ENCODE data around the gene PREX1. TPM values are rescaled to one million over a fixed set of nuclear protein-coding genes. Genes with fewer than 3 reads are reported as not detected.
A peak's percentile ranks its signal among the peaks of the same experiment; 100 is the strongest.

PREX1 gene
- total and polyA plus RNA-seq, 2 donors (not counting 1 experiment from before 2014, with no cell fraction given) = 1.0 to 3.1 TPM

DNA sequence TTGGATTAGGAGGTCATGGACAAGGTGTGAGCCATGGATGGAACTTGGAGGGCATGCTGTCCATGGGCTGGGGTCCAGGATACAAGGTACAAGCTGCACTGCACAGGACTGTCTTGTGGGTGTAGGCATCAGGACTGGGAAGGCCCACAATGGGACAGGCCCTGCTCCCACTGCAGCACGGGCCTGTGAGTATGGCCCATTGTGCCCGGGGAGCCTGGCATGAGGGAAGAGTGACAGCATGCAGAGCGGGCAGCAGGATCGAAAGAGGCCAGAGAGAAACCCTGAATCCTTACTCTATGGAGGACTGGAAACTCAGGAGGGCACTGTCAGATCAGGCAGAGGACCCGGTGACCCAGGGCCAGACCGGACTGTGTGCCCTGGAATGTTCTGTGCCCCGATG is 211.3 kb downstream of the PREX1 start:
- no peak for DNase-seq (ENCODE audit: low read depth in 2 of 2)
- no peaks in the 10 kb centered on the region for H3K27me3 ChIP-seq (ENCODE audit: control insufficient read depth, insufficient read depth, low read length)

DNA sequence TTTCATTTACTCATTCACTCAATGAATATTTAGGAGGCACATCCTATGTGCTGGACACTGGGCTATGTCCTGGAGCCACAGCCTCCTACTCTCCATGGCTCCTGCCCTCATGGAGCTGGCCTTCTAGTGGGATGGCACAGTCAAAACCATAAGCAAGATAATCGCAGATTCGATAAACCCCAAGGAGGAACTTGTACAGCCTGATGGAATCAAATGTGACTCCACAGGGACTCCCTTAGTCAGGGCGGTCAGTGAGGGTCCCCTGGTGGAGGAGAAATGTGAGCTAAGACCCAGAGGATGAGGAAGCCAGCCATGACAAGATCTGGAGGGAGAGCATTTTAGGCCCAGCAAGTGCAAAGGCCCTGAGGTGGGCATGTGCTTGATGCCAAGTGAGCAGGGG is 211.9 kb downstream of the PREX1 start:
- H3K4me3 ChIP-seq (replicated peaks in 1 of 4; ENCODE audit: control extremely low read depth in 1 of 4, insufficient read depth in 1 of 4, low read depth in 3 of 4, low read length in 4 of 4) = no peak overlapping the region
- H3K9ac ChIP-seq (ENCODE audit: insufficient read depth, low read length) = no peak overlapping the region
- no peaks in the 10 kb centered on the region for H3K27me3 ChIP-seq (ENCODE audit: control insufficient read depth, insufficient read depth, low read length)
- no peaks in the 10 kb centered on the region for H3K9me3 ChIP-seq (ENCODE audit: control insufficient read depth, insufficient read depth, low read depth, low read length)
- TF ChIP-seq, protein P1, sequence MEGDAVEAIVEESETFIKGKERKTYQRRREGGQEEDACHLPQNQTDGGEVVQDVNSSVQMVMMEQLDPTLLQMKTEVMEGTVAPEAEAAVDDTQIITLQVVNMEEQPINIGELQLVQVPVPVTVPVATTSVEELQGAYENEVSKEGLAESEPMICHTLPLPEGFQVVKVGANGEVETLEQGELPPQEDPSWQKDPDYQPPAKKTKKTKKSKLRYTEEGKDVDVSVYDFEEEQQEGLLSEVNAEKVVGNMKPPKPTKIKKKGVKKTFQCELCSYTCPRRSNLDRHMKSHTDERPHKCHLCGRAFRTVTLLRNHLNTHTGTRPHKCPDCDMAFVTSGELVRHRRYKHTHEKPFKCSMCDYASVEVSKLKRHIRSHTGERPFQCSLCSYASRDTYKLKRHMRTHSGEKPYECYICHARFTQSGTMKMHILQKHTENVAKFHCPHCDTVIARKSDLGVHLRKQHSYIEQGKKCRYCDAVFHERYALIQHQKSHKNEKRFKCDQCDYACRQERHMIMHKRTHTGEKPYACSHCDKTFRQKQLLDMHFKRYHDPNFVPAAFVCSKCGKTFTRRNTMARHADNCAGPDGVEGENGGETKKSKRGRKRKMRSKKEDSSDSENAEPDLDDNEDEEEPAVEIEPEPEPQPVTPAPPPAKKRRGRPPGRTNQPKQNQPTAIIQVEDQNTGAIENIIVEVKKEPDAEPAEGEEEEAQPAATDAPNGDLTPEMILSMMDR (conservative IDR thresholded peaks at IDR 0.05 in 1 of 2, IDR thresholded peaks at IDR 0.05 in 1 of 2; ENCODE audit: low read depth in 1 of 2, low read length in 2 of 2) = no peak
- no peak for TF ChIP-seq EZH2 (IDR thresholded peaks at IDR 0.05; ENCODE audit: low read length, missing control alignments)
- no peaks in the 10 kb centered on the region for H3K4me1 ChIP-seq (ENCODE audit: control insufficient read depth, extremely low read depth, insufficient read depth, low read length)
- H2AFZ ChIP-seq (ENCODE audit: low read length) = no peak overlapping the region
- H3K4me2 ChIP-seq (ENCODE audit: extremely low read depth, insufficient read depth, low read length) = no peak overlapping the region
- no peaks in the 10 kb centered on the region for H3K36me3 ChIP-seq (ENCODE audit: control insufficient read depth, insufficient read depth, low read length)
- no peak overlapping the region for H3K27ac ChIP-seq (ENCODE audit: insufficient read depth, low read length)
- H4K20me1 ChIP-seq (ENCODE audit: control insufficient read depth, extremely low read depth, insufficient read depth, low read length) = no peaks in the 10 kb centered on the region
- no peaks in the 10 kb centered on the region for H3K79me2 ChIP-seq (ENCODE audit: control insufficient read depth, insufficient read depth, low read length)
- no peak for DNase-seq (ENCODE audit: low read depth in 2 of 2)

More for the DNA sequence above, 211.3 kb downstream of the PREX1 start:
- Histone ChIP-seq H3K9ac (ENCODE audit: insufficient read depth, low read length) (no peak overlapping the region), H3K9me3 (ENCODE audit: control insufficient read depth, insufficient read depth, low read depth, low read length) (no peaks in the 10 kb centered on the region), H2AFZ (ENCODE audit: low read length) (no peak overlapping the region), H3K4me1 (ENCODE audit: control insufficient read depth, extremely low read depth, insufficient read depth, low read length) (no peaks in the 10 kb centered on the region), H3K4me3 (replicated peaks in 1 of 4; ENCODE audit: control extremely low read depth in 1 of 4, insufficient read depth in 1 of 4, low read depth in 3 of 4, low read length in 4 of 4) (no peak overlapping the region), H4K20me1 (ENCODE audit: control insufficient read depth, extremely low read depth, insufficient read depth, low read length) (no peaks in the 10 kb centered on the region), H3K27ac (ENCODE audit: insufficient read depth, low read length) (no peak overlapping the region), H3K36me3 (ENCODE audit: control insufficient read depth, insufficient read depth, low read length) (no peaks in the 10 kb centered on the region), H3K79me2 (ENCODE audit: control insufficient read depth, insufficient read depth, low read length) (no peaks in the 10 kb centered on the region), H3K4me2 (ENCODE audit: extremely low read depth, insufficient read depth, low read length) (no peak overlapping the region)
- no peak for TF ChIP-seq EZH2 (IDR thresholded peaks at IDR 0.05; ENCODE audit: low read length, missing control alignments)
- TF ChIP-seq, protein P1 (conservative IDR thresholded peaks at IDR 0.05 in 1 of 2, IDR thresholded peaks at IDR 0.05 in 1 of 2; ENCODE audit: low read depth in 1 of 2, low read length in 2 of 2) = no peak

DNA sequence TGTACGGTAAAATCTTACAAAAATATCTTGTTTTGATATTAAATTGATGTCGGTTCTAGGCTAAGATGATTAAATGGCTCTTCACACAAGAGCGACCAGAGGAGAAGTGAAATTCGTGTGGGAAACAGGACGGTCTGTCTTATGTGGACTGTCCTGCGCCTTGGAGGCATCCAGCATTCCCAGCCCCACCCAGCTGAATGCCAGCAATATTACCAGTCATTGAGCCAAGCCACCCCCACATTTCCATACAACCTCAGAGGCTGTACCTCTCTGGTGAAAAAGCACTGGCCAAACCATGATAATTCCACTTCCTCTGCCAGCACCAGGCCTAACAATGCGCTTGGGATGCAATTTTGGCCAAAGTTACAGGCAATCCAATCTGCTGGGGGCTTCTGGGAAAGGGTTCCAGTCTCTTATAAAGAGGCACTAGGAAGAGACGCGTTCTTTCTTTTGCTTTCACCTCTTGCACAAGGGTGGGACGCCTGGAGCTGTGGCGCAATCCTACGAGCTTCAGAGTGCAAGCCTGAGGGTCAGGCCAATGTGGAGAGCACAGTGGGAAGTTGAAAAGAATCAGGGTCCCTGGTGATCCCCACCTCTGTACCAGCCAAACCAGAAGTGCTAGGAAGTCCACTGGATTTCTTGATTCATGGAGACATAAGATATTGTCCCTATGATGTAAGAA is 213.1 kb downstream of the PREX1 start:
- Histone ChIP-seq H3K4me1 (ENCODE audit: control insufficient read depth, extremely low read depth, insufficient read depth, low read length) (no peaks in the 10 kb centered on the region), H3K4me3 (replicated peaks in 1 of 4; ENCODE audit: control extremely low read depth in 1 of 4, insufficient read depth in 1 of 4, low read depth in 3 of 4, low read length in 4 of 4) (no peak overlapping the region), H3K9me3 (ENCODE audit: control insufficient read depth, insufficient read depth, low read depth, low read length) (no peaks in the 10 kb centered on the region), H2AFZ (ENCODE audit: low read length) (no peak overlapping the region), H3K9ac (ENCODE audit: insufficient read depth, low read length) (no peak overlapping the region), H3K79me2 (ENCODE audit: control insufficient read depth, insufficient read depth, low read length) (no peaks in the 10 kb centered on the region), H3K27me3 (ENCODE audit: control insufficient read depth, insufficient read depth, low read length) (no peaks in the 10 kb centered on the region), H4K20me1 (ENCODE audit: control insufficient read depth, extremely low read depth, insufficient read depth, low read length) (no peaks in the 10 kb centered on the region), H3K4me2 (ENCODE audit: extremely low read depth, insufficient read depth, low read length) (no peak overlapping the region), H3K36me3 (ENCODE audit: control insufficient read depth, insufficient read depth, low read length) (no peaks in the 10 kb centered on the region), H3K27ac (ENCODE audit: insufficient read depth, low read length) (no peak overlapping the region)
- DNase-seq (ENCODE audit: low read depth in 2 of 2) = peak in 1 of 2 donors; percentile 20
- TF ChIP-seq EZH2 (IDR thresholded peaks at IDR 0.05; ENCODE audit: low read length, missing control alignments) = no peak
- TF ChIP-seq, protein P1 (conservative IDR thresholded peaks at IDR 0.05 in 1 of 2, IDR thresholded peaks at IDR 0.05 in 1 of 2; ENCODE audit: low read depth in 1 of 2, low read length in 2 of 2) = no peak

All from fibroblast of lung (primary cell).